ENCODE measurements around the gene WDR82. TPM values are rescaled to one million over a fixed set of nuclear protein-coding genes. Genes with fewer than 3 reads are reported as not detected.

WDR82 gene
- total and polyA plus RNA-seq, 10 of the 15 experiments (the other 5 are each of a cell fraction or from before 2014, with no cell fraction given) = 10.1 to 82.4 (median 48.7) TPM

- SMC1A ChIA-PET (ENCODE audit: uncharacterized antibody, unreplicated experiment) = interaction anchor here (1.0 to 5.0 kb wide), 7 partner anchors 9 to 48 kb away, joined by 3 to 62 read pairs (median 7); partner anchors contain the start of gene PPM1M
- POLR2A ChIA-PET = interaction anchor here (0.7 to 8.7 kb wide), 9 partner anchors 9 to 223 kb away, joined by 3 to 60 read pairs (median 24); partner anchors contain the start of genes DUSP7, GLYCTK, PPM1M and TLR9
- RAD21 ChIA-PET (ENCODE audit: unreplicated experiment) = interaction anchor here (0.7 to 3.9 kb wide), 8 partner anchors 31 to 60 kb away, joined by 3 to 36 read pairs (median 5); partner anchors contain the start of gene TLR9
- TF ChIP-seq RELB (IDR thresholded peaks at IDR 0.05; ENCODE audit: low read depth) (no peak), CBX3 (IDR thresholded peaks at IDR 0.05; ENCODE audit: borderline replicate concordance, low read depth) (no peak), SREBF1 (IDR thresholded peaks at IDR 0.05; ENCODE audit: low read length) (no peak), NBN (IDR thresholded peaks at IDR 0.05) (no peak), HCFC1 (IDR thresholded peaks at IDR 0.05; ENCODE audit: low read length) (no peak)
- ATAC-seq = no peak
- WGBS (ENCODE audit: insufficient coverage, insufficient replicate concordance, low lambda C conversion rate, missing lambda C conversion rate) = 81% methylated on average over 6 of the region's 6 CpGs
- H3K9ac ChIP-seq (ENCODE audit: control insufficient read depth, insufficient read depth, low read length) = no peak overlapping the region
- no peaks in the 10 kb centered on the region; the same call in 1 of the 2 replicates for H3K4me1 ChIP-seq (ENCODE audit: control insufficient read depth, insufficient read depth, low read length)
- in situ Hi-C loops (cut with MboI) (no loop called here), intact Hi-C loops (cut with micrococcal nuclease; ENCODE audit: unreplicated experiment) (no loop called here)
- no peaks in the 10 kb centered on the region for H4K20me1 ChIP-seq (ENCODE audit: control insufficient read depth, insufficient read depth)
- no peak for DNase-seq (ENCODE audit: low read depth, low spot score)
- peaks cover 39% of the 10 kb centered on the region for H3K79me2 ChIP-seq (ENCODE audit: control insufficient read depth, insufficient read depth, low read length)
- no peaks in the 10 kb centered on the region for H3K27me3 ChIP-seq (replicated peaks in 1 of 2; ENCODE audit: control insufficient read depth in 2 of 2, insufficient read depth in 2 of 2, low read length in 1 of 2)
- no peaks in the 10 kb centered on the region for H3K9me3 ChIP-seq (replicated peaks; ENCODE audit: control insufficient read depth, insufficient read depth, low read length)
- no peak overlapping the region for H2AFZ ChIP-seq (ENCODE audit: control insufficient read depth, low read depth, low read length)
- CTCF ChIA-PET = interaction anchor here (0.6 to 8.7 kb wide), 10 partner anchors 8 to 1711 kb away, joined by 4 to 87 read pairs (median 24); partner anchors contain the start of genes GLYCTK, HEMK1, PPM1M and TLR9
- H3K36me3 ChIP-seq (ENCODE audit: control insufficient read depth in 2 of 2, insufficient read depth in 2 of 2, low read length in 1 of 2) = no peaks in the 10 kb centered on the region
- no peak overlapping the region for H3K27ac ChIP-seq (ENCODE audit: control insufficient read depth, insufficient read depth)
- FAIRE-seq = no peak
- no peak overlapping the region for H3K4me3 ChIP-seq
- H3K4me2 ChIP-seq (ENCODE audit: control insufficient read depth, insufficient read depth) = no peak overlapping the region
- no TSS peak for BruUV-seq (replicated peaks)
These were observed 1.6 kb upstream of the WDR82 start for GRCh38 chr3:52280050-52280461.
